Common myeloid progenitor, CD34-positive (primary cell): Measurements from ENCODE around the gene TASP1.
"Not testable (repeated sequence)": the region's sequence is repeated elsewhere in the genome, so short reads cannot be mapped to it uniquely, and the experiment has no call there.

Experiments used
- CTCF ChIA-PET: fragments of 350-600 bp; sonication (Branson Sonifier 250); formaldehyde crosslinking; loops from one replicate; lab custom pipeline; 2021; ENCODE audit warnings: antibody characterized with exemption; lab: Charles Lee
- POLR2A ChIA-PET: fragments of 350-600 bp; sonication (Branson Sonifier 250); formaldehyde crosslinking; loops from one replicate; lab custom pipeline; 2021; ENCODE audit warnings: antibody characterized with exemption; lab: Charles Lee
- DNase-seq, 3 donors: peaks; one replicate each; pipeline versions ENCODE4 v3.0.0 to v3.0.0-alpha.2; 2013
- H3K27ac ChIP-seq, 2 experiments: 1 replicate in 1 of 2; 2 replicates in 1 of 2; pipeline ENCODE4 v1.7.0; 2013; ENCODE audit warnings: inconsistent platforms in 2 of 2, low read length in 2 of 2, mild to moderate bottlenecking in 2 of 2, low read depth in 1 of 2, moderate library complexity in 1 of 2; ENCODE audit not compliant: severe bottlenecking in 2 of 2, insufficient read depth in 1 of 2, poor library complexity in 1 of 2
- H3K27me3 ChIP-seq, 5 experiments: replicated peaks in 2 of 5; 1 replicate in 3 of 5; 2 replicates in 2 of 5; pipeline versions ENCODE4 v1.6.1 to v1.7.0; 2013; ENCODE audit warnings: low read length in 4 of 5, mild to moderate bottlenecking in 2 of 5, moderate library complexity in 2 of 5, inconsistent platforms in 1 of 5; ENCODE audit not compliant: insufficient read depth in 5 of 5, control insufficient read depth in 4 of 5
- H3K36me3 ChIP-seq, 4 experiments: 1 replicate in 2 of 4; 2 replicates in 2 of 4; pipeline versions ENCODE4 v1.6.1 to v1.7.0; 2013; ENCODE audit warnings: low read length in 3 of 4, control low read depth in 1 of 4, mild to moderate bottlenecking in 1 of 4; ENCODE audit not compliant: control insufficient read depth in 4 of 4, insufficient read depth in 4 of 4
- H3K4me1 ChIP-seq, 4 experiments: 1 replicate in 3 of 4; 2 replicates in 1 of 4; pipeline versions ENCODE4 v1.6.1 to v1.7.1; 2013; ENCODE audit warnings: low read length in 3 of 4, mild to moderate bottlenecking in 3 of 4, control low read depth in 1 of 4, inconsistent platforms in 1 of 4, moderate library complexity in 1 of 4; ENCODE audit not compliant: control insufficient read depth in 4 of 4, insufficient read depth in 4 of 4; ENCODE audit errors: control extremely low read depth in 1 of 4
- H3K4me3 ChIP-seq, 7 experiments: 1 replicate in 4 of 7; 2 replicates in 3 of 7; pipeline versions ENCODE4 v1.5.1 to v1.7.0; 2013; ENCODE audit warnings: mild to moderate bottlenecking in 7 of 7, low read length in 6 of 7, moderate library complexity in 6 of 7, inconsistent platforms in 2 of 7, low read depth in 2 of 7, control low read depth in 1 of 7; ENCODE audit not compliant: insufficient read depth in 4 of 7, control insufficient read depth in 1 of 7; ENCODE audit errors: extremely low read depth in 1 of 7
- H3K9me3 ChIP-seq, 5 experiments: 1 replicate in 4 of 5; 2 replicates in 1 of 5; pipeline versions ENCODE4 v1.6.1 to v1.7.1; 2013; ENCODE audit warnings: low read length in 4 of 5, mild to moderate bottlenecking in 2 of 5, inconsistent platforms in 1 of 5, low read depth in 1 of 5, moderate library complexity in 1 of 5; ENCODE audit not compliant: control insufficient read depth in 4 of 5, insufficient read depth in 2 of 5; ENCODE audit errors: control extremely low read depth in 1 of 5
- WGBS: methylation state at CpG from one replicate; pipeline ENCODE4 v1.1.5; 2013; ENCODE audit not compliant: insufficient coverage; 5-methylcytosine and 5-hydroxymethylcytosine counted together

TASP1 gene

DNA sequence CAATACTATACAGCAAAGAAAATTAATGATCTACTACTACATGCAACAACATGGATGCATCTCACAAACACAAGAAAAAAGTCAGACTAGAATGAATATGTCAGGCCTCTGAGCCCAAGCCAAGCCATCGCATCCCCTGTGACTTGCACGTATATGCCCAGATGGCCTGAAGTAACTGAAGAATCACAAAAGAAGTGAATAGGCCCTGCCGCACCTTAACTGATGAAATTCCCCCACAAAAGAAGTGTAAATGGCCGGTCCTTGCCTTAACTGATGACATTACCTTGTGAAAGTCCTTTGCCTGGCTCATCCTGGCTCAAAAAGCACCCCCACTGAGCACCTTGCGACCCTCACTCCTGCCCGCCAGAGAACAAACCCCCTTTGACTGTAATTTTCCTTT lies 280.9 kb downstream of the TASP1 start:
- H3K36me3 ChIP-seq, H3K4me1 ChIP-seq, H3K4me3 ChIP-seq, H3K27ac ChIP-seq, H3K27me3 ChIP-seq, DNase-seq, CTCF ChIA-PET, H3K9me3 ChIP-seq, POLR2A ChIA-PET: not testable (repeated sequence)
- 100% methylated on average over 5 of the region's 6 CpGs for WGBS

GRCh38 chr20:13356591-13356990 lies 282.1 kb downstream of the TASP1 start:
- Histone ChIP-seq H3K36me3 (no peaks in the 10 kb centered on the region), H3K4me3 (no peak overlapping the region), H3K9me3 (no peaks in the 10 kb centered on the region), H3K4me1 (no peaks in the 10 kb centered on the region), H3K27me3 (no peaks in the 10 kb centered on the region), H3K27ac (no peak overlapping the region)
- no peak for DNase-seq
- ChIA-PET POLR2A (no interaction called here), CTCF (no interaction called here)

DNA sequence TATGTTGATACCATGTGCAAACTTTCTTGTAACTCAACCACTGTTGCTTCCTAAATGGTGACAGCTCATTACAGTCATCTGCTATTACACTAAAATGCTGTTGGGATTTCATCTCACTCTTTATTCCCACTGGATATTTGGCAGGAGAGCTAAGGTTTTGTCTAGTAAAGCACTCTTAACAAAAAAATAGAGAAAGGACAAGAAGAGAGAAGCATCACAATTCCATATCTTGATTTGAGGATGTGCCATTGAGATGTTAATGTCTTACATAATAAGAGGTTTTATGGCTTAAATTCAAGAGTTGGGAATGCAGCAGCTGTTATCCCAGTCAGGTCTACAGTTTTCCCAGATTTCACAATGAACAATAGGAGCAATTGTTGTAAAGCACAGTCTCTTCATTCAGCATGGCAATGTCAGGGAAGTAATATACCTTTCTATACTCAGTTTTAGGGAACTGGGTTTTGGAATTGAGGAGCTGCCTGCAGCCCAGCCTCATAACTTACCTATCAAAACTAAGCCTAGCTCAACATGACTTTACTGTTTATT lies 282.7 kb downstream of the TASP1 start:
- no peaks in the 10 kb centered on the region for H3K4me1 ChIP-seq
- DNase-seq: no peak
- H3K27me3 ChIP-seq: no peaks in the 10 kb centered on the region
- H3K36me3 ChIP-seq: no peaks in the 10 kb centered on the region
- ChIA-PET CTCF (no interaction called here), POLR2A (no interaction called here)
- H3K4me3 ChIP-seq: no peak overlapping the region
- H3K9me3 ChIP-seq: no peaks in the 10 kb centered on the region
- no peak overlapping the region for H3K27ac ChIP-seq

- no peaks in the 10 kb centered on the region for H3K9me3 ChIP-seq
- no peaks in the 10 kb centered on the region for H3K36me3 ChIP-seq
- H3K4me1 ChIP-seq: no peaks in the 10 kb centered on the region
- ChIA-PET POLR2A (no interaction called here), CTCF (no interaction called here)
- no peak overlapping the region for H3K4me3 ChIP-seq
- no peaks in the 10 kb centered on the region for H3K27me3 ChIP-seq
- WGBS: no CpG with 5 or more reads among the region's 3 CpGs
- no peak overlapping the region for H3K27ac ChIP-seq
- DNase-seq: no peak
Measured at GRCh38 chr20:13355411-13355810, 283.3 kb downstream of the TASP1 start.

DNA sequence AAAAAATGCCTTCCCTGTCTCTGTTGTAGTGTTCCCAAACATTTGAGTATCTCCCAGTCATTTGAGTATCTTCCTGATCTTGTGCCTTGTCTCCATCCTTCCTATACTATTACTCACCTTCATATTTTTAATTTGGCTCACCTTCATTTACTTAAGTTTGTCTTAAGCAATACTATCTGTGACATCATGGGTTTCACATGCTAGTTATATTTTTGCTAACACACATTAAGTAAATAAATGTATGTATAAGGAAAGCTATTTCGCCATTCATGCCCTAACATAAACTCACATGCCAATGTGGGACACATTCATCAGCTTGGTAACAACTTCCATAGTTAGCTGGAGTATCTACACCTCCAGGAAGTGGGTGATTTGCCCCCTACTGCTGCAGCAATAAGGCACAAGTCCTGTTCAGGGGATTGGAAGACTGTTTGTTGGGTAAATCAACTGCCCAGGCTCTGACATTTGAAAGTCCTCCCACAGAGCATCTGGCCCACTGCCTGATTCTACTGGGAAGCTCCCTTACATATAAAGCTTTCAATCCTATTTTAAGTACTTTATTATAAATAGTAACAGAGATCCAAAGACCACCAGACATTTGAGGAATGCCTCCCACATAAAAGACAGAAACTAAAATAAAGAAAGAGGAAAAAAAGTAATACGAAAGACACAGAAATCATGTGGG lies 285.3 kb downstream of the TASP1 start:
- Histone ChIP-seq H3K9me3 (no peaks in the 10 kb centered on the region), H3K27me3 (no peaks in the 10 kb centered on the region), H3K27ac (no peak overlapping the region), H3K4me3 (no peak overlapping the region), H3K36me3 (no peaks in the 10 kb centered on the region), H3K4me1 (no peaks in the 10 kb centered on the region)
- ChIA-PET POLR2A (no interaction called here), CTCF (no interaction called here)
- no peak for DNase-seq
- no CpG with 5 or more reads among the region's 2 CpGs for WGBS

DNA sequence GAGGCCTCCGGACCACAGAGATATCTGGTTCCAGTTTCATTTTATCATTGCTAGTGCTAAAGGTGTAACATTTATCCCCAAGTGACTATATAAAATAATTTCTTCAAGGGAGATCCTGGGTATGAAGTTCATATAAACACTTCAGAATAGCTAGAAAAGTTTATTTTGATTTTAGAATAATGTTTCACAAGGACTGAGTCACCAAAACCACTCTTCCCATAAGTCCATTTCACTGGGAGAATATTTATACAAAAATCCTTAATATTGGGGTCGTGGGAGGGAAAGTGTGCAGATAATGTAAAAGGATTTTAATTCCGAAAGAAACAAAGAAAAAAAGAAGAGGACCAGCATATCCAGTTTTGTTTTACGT lies 289.5 kb downstream of the TASP1 start:
- Histone ChIP-seq H3K4me1 (no peaks in the 10 kb centered on the region), H3K36me3 (no peaks in the 10 kb centered on the region), H3K27me3 (no peaks in the 10 kb centered on the region), H3K4me3 (no peak overlapping the region), H3K27ac (no peak overlapping the region), H3K9me3 (peaks cover 0 to 2% (median 0%) of the 10 kb centered on the region in 5 experiments)
- no peak for DNase-seq
- ChIA-PET POLR2A (no interaction called here), CTCF (no interaction called here)
- no CpG with 5 or more reads among the region's 4 CpGs for WGBS

DNA sequence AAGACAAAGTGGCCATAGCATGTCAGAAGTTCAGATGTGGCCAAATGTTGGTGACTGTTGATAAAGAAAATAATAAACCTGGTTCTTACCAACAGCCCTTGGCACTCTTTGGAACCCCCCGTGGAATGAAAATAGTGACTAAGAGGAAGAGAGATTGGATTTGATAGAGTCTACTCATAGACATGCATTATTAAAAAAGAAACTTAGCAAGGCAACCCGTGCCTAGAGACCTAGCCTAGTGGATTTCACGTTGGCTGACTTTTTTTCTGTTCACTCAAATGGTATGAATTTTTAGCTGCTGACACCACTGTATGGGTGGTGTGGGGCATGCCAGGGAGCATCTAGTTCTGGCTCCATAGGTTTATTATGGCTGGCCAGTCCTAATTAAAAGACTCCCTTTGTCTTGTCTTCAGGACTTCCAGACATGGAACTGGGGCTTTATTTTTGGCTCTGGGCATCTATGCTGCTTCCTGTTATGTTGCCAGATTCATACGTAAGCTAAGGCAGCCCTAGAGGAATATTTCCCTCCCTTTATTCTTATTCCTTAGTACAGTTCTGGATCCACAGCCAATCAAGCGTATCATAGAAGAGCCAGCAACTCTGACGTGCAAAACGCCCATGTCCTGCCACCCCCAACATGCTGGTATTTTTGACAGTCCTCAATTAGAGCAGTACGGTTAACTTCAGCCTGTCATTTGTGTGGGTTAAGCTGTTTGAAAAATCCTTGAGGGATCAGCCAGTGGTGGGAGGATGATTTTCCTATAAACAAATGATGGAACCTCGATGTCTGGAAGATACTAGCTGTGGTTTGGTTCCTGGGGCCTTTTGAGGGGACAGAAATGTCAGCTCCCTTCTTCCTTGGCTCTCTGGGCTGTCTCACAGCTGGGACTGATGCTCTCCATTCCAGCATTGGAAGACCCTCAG lies 290.2 kb downstream of the TASP1 start:
- no peaks in the 10 kb centered on the region for H3K36me3 ChIP-seq
- H3K27me3 ChIP-seq: no peaks in the 10 kb centered on the region
- ChIA-PET POLR2A (no interaction called here), CTCF (no interaction called here)
- H3K9me3 ChIP-seq: peaks cover 0 to 2% (median 0%) of the 10 kb centered on the region in 5 experiments
- 83% methylated on average over 6 of the region's 9 CpGs for WGBS
- H3K27ac ChIP-seq: no peak overlapping the region
- H3K4me3 ChIP-seq: no peak overlapping the region
- DNase-seq: no peak
- no peaks in the 10 kb centered on the region for H3K4me1 ChIP-seq
